ENCODE measurements around the gene ACTR3C.
"Not testable (repeated sequence)": the region's sequence is repeated elsewhere in the genome, so short reads cannot be mapped to it uniquely, and the experiment has no call there.

DNA sequence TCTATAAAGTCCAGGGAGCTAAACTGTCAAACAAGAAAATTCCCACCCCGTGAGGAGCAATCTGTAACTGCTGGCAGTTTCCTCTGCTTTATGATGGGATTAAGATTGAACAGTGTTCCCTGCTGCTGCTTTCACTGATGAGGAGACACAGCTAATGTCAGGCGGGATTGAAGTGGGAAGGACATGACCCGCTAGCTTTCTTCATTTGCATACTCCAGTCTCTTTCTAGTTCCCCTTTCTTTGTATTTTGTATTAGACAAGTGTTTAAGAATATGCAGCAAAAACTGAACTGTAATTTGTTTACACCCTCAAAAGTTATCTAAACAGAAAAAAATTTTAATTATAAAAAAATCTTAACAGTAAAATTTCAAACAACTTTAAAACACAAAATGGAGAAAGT is 40.2 kb downstream of the ACTR3C start:
- TF ChIP-seq SMARCC2 (IDR thresholded peaks at IDR 0.05); NFIB (CRISPR knock-in tag; IDR thresholded peaks at IDR 0.05; ENCODE audit: borderline replicate concordance); ZBTB33 (CRISPR knock-in tag; IDR thresholded peaks at IDR 0.05); YY1 (IDR thresholded peaks at IDR 0.05; ENCODE audit: insufficient read depth, insufficient replicate concordance, low read depth, low read length); RFX5 (IDR thresholded peaks at IDR 0.05; ENCODE audit: low read depth, low read length); NCOA1 (CRISPR knock-in tag; IDR thresholded peaks at IDR 0.05); POLR2A (IDR thresholded peaks at IDR 0.05; ENCODE audit: insufficient read depth in 1 of 2, low read depth in 2 of 2, low read length in 2 of 2); ZNF782 (CRISPR knock-in tag; IDR thresholded peaks at IDR 0.05; ENCODE audit: borderline replicate concordance); GABPB1 (CRISPR knock-in tag; IDR thresholded peaks at IDR 0.05): not testable (repeated sequence)
- TF ChIP-seq, protein P1, sequence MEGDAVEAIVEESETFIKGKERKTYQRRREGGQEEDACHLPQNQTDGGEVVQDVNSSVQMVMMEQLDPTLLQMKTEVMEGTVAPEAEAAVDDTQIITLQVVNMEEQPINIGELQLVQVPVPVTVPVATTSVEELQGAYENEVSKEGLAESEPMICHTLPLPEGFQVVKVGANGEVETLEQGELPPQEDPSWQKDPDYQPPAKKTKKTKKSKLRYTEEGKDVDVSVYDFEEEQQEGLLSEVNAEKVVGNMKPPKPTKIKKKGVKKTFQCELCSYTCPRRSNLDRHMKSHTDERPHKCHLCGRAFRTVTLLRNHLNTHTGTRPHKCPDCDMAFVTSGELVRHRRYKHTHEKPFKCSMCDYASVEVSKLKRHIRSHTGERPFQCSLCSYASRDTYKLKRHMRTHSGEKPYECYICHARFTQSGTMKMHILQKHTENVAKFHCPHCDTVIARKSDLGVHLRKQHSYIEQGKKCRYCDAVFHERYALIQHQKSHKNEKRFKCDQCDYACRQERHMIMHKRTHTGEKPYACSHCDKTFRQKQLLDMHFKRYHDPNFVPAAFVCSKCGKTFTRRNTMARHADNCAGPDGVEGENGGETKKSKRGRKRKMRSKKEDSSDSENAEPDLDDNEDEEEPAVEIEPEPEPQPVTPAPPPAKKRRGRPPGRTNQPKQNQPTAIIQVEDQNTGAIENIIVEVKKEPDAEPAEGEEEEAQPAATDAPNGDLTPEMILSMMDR (CRISPR knock-in tag; IDR thresholded peaks at IDR 0.05) = not testable (repeated sequence)
- TF ChIP-seq, protein P2, sequence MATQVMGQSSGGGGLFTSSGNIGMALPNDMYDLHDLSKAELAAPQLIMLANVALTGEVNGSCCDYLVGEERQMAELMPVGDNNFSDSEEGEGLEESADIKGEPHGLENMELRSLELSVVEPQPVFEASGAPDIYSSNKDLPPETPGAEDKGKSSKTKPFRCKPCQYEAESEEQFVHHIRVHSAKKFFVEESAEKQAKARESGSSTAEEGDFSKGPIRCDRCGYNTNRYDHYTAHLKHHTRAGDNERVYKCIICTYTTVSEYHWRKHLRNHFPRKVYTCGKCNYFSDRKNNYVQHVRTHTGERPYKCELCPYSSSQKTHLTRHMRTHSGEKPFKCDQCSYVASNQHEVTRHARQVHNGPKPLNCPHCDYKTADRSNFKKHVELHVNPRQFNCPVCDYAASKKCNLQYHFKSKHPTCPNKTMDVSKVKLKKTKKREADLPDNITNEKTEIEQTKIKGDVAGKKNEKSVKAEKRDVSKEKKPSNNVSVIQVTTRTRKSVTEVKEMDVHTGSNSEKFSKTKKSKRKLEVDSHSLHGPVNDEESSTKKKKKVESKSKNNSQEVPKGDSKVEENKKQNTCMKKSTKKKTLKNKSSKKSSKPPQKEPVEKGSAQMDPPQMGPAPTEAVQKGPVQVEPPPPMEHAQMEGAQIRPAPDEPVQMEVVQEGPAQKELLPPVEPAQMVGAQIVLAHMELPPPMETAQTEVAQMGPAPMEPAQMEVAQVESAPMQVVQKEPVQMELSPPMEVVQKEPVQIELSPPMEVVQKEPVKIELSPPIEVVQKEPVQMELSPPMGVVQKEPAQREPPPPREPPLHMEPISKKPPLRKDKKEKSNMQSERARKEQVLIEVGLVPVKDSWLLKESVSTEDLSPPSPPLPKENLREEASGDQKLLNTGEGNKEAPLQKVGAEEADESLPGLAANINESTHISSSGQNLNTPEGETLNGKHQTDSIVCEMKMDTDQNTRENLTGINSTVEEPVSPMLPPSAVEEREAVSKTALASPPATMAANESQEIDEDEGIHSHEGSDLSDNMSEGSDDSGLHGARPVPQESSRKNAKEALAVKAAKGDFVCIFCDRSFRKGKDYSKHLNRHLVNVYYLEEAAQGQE (IDR thresholded peaks at IDR 0.05; ENCODE audit: borderline replicate concordance in 1 of 2, low read depth in 1 of 2, low read length in 2 of 2) = not testable (repeated sequence)

All from HepG2 (cell line).